ENCODE measurements around the gene OVOL2.
"Not testable (repeated sequence)": the region's sequence is repeated elsewhere in the genome, so short reads cannot be mapped to it uniquely, and the experiment has no call there.

OVOL2 gene

DNA sequence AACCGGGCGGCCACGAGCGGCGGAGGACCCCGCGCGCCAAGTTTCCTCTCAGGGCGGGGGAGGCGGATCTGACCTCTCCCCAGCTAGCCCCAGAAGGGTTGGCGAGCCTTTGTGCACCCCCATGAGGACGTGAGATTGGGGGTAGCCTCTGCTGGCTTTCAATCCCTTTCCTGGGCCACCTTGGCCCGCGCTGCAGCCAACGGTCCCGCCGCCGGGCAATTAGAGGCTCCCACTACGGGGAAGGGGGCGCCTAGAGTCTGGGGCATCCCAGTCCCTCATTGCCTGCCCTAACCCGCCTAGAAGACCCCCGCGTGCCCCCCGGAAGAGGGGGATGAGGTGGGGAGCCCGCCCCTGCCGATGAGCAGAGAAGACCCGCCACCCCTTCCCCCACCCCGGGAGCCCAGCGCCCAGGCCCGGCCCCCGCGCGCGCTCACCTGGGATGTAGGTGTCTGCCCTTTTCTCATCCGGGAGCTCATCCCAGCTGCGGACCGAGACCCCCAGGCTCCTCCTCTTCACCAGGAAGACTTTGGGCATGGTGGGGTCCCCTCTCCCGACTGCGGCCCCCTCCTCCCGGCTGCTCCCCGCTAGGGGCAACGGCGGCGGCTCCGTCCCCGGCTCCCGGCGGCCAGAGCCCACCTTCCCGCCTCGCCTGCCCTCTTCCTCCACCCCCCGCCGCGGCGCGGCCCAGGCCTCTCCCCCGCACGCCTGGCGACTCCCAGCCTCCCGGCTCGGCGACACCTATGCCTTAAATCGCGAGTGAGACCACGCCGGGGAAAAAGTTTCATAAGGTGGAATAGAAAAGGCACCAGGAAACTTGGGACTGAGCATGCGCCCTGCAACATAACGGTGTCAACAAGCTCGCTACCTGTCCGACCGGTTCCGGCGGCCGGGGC lies at the start of gene OVOL2:
Gene OVOL2, minus strand, starts transcription at position 816 of the 893 bp plus-strand sequence. Its CDS starts 282 bp downstream, at position 534.
- peak; percentile 83 for DNase-seq

DNA sequence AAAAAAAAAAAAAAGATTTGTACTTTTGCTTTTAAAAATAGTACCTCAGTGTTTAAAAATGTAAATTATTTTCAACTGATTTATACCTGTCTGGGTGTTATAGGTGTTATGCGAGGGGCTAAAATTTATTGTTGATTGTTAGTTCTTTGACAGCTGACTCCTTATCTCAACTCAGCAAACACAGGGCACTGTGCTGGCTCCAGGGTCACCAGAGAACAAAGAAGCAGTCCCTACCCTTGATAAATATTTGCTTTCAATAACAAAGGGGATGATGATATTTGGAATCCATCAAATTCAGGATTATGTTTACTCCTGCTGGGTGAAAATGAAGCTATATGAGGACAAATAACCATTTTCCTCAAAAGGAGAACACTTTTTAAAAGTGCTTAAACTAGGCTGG lies 45.8 kb upstream of the OVOL2 start:
- DNase-seq, result peak; percentile 39

DNA sequence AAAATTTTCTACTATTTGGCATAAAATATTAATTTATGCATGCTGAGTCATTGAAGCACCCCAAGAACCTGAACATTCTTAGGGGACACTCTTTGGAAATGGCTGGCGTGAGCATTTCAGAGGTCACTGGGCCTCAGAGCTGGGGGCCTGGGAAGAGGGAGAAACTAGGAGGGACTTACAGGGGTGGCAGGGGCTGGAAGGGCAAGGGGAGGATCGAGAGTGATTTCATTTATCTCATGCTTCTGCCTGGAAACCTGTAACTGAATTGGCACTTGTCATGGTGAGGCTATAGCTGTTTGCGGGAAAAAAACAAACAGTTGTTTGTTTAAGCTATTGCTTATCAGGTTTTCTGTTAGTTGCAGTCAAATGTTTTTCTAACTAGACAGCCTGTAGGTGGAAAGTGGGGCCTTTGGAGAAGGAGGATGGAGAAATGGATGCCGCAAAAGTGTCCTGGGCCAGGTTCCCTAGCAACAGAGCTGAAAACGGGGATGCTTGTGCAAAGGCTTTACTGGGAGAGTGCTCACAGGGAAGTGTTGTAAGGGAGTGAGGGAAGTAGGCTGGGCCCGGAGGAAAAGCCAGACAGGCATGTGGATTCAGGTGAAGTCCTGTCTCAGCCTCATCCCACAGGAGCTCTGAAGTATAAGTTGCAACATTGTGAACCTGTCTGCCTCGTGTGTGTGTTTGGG lies 43.6 kb upstream of the OVOL2 start:
- DNase-seq, result no peak

DNA sequence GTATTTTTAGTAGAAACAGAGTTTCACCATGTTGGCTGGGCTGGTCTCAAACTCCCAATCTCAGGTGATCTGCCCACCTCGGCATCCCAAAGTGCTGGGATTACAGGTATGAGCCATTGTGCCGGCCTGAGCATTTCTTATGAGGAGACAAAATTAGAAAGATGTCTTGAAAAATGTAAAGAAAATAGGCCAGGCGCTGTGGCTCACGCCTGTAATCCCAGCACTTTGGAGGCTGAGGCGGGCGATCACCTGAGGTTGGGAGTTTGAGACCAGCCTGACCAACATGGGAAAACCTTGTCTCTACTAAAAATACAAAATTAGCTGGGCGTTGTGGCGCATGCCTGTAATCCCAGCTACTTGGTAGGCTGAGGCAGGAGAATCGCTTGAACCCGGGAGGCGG lies 42.9 kb upstream of the OVOL2 start:
- DNase-seq, result not testable (repeated sequence)

DNA sequence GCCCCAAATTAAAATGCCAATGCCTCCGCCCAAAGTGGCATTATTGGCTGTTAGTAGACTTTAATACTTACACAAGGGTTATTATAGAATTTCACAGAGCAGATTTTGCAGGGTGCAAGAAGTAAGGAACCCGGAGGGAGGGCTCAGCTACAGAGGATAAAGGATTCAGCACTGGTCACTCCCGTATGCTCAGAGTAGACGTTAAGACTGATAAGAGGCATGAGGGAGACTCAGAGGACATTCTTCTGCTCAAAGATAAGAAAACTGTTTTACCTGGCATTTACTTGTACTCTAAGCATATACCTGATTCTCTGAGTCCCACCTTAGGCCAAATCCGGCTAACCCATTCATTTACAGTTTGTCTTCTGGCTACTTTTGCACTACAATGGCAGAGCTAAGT lies 36.5 kb upstream of the OVOL2 start:
- no peak for DNase-seq

DNA sequence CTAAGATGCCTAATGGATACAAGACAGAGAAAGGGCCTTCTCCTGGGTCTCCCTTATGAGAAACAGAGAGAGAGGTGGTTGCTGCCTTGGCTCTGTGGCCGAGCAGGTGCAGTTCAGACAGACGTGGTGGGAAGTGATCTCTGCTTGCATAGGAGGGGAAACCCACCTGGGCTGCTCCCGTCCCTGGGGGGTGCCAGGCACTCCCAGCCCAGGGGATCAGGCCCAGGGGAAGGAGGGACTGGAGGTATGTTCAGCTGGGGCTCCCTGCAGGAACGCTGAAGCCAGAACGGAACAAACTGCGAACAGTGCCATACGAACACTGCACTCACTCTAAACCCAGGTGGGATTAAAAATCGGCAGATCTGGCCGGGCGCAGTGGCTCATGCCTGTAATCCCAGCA lies 35.7 kb upstream of the OVOL2 start:
- DNase-seq, result no peak

DNA sequence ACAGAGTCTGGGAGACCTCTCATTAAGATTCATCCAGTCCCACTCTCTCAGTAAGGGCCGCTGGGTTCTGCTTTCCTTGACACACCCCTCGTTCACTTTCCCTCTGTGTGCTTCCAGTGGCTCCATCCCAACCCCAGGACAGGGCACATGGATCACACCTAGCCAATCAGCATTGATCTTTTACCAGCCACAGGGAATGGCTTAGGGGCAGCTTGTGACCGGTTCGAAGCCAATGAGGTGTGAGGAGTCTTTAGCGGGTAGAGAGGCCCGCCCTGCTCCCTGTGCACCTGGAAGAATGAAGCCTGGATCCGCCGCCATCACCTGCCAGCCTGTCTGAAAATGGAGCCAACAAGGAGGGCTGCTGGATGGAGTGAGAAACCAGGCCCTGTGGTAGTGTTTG lies 35.2 kb upstream of the OVOL2 start:
- no peak for DNase-seq

DNA sequence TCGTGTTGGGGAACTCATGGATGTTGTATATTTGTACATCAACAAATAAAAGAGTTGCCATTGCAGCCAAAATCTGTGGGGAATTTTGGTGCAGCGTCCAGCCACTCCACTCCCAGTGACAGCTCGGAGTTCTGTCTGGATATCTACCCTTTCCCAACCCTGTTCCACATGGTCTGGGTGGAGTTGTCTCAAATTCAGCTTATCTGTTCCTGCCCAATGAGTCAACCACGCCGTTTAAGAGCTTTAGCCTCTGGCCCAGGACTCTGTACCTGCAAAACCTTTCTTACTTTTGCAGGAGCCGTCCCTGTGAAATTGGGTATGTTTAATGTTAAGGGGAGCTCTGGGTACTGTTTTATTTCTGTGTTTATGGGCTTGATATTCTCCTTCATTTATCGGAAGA lies 33.9 kb upstream of the OVOL2 start:
- DNase-seq, result no peak

DNA sequence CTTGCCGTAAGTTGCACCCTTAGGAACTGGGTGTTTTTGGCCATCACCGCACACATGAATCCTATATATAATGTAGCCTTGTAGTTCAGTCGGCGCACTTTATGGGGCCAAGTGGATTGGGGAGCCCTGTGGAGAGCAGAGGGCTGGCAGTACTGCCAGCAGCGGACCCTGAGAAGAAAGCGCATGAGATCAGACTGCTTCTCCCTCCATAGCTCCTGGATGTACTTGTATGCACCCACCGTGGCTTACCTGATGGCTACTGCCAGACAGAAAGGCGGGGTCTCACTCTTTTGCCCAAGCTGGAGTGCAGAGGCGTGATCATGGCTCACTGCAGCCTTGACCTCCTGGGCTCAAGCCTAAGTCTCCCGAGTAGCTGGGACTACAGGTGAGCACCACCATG lies 32.8 kb upstream of the OVOL2 start:
- no peak for DNase-seq

DNA sequence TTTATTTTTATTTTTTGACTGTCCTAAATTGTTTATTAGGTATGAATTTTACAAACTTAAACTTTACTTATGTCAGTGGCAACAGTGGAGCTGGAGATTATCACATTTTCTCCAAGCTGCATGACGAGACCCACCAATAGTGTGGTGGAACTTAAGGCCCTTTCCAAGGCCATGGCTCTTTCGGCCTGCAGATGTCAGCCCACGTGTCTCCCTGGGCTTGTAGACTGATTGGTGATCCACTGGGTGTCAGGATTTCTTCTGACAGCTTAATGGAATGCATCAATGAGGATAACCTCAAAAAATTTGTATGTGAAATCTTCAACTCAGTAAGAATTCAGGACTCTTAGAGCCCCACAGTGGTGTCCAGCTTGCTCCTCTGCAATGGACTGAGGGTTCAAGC lies 32.3 kb upstream of the OVOL2 start:
- DNase-seq, result no peak

DNA sequence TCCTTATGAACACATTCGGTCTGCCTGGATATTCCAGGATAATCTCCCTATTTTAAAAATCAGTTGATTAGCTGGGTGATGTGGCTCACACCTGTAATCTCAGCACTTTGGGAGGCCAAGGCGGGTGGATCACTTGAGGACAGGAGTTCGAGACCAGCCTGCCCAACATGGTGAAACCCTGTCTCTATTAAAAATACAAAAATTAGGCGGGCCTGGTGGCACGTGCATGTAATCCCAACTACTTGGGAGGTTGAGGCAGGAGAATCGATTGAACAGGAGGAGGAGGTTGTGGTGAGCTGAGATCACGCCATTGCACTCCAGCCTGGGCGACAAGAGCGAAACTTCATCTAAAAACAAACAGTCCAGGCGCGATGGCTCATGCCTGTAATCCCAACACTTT lies 31.1 kb upstream of the OVOL2 start:
- DNase-seq, result not testable (repeated sequence)

DNA sequence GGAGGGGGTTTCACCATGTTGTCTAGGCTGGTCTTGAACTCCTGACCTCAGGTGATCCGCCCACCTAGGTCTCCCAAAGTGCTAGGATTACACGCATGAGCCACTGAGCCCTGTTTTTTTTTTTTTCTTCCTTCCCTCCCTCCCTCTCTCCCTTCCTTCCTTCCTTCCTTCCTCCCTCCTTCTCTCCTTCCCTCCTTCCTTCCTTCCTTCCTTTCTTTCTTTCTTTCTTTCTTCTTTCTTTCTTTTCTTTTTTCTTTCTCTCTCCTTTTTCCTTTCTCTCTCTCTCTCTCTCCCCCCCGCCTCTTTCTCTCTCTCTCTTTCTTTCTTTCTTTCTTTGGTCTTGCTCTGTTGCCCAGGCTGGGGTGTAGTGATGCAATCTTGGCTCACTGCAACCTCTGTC lies 30.6 kb upstream of the OVOL2 start:
- DNase-seq, result not testable (repeated sequence)

DNA sequence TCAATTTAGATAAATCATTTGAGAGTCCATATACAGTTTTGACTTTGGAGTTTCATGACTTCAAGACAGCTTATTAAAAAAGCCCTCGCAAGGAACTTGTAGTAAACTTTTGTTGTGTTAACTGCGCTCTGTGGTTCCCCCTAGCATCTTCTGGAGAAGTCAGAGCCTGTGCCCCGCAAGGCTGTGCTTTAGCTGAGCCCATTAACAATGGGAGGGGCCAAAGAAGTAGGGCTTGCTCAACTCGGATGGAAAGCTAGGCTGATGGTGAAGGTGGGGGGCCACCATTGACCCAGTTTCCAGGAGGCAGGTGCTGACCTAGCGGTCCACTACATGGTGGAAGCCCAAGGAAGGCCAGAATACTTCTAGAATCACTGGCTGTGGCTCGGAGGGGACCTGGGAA lies 29.3 kb upstream of the OVOL2 start:
- DNase-seq, result no peak

DNA sequence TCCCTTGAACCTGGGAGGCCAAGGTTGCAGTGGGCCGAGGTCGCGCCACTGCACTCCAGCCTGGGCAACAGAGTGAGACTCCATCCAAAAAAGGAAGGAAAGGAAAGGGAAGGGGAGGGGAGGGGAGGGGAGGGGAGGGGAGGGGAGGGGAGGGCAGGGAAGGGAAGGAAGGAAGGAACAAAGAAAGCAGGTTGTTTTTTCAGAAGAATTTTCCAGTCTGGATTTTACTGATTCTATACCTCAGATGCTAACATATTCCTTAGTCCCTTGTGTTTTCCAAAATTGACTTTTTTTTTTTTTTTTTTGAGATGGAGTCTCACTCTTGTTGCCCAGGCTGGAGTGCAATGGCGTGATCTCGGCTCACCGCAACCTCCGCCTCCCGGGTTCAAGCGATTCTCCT lies 23.1 kb upstream of the OVOL2 start:
- DNase-seq, result not testable (repeated sequence)

DNA sequence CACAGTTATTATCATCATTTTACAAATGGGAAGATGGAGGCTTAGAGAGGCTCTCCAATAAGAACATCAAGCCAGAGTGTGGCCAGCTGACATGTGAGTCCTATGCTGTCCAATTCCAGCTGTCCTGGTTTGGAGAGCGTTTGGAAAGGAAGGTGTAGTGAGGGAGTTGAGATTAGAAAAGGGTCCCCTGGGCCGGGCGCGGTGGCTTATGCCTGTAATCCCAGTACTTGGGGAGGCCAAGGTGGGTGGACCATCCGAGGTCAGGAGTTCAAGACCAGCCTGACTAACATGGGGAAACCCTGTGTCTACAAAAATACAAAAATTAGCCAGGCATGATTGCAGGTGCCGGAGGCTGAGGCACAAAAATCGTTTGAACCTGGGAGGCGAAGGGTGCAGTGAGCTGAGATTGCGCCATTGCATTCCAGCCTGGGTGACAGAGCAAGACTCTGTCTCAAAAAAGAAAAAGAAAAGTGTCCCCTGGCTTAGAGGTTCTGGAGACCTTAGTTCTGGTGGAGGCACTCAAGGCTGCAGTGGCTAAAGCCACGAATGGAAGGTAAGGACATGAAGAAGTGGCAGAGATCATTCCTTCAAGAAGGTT lies 22.1 kb upstream of the OVOL2 start:
- no peak for DNase-seq

DNA sequence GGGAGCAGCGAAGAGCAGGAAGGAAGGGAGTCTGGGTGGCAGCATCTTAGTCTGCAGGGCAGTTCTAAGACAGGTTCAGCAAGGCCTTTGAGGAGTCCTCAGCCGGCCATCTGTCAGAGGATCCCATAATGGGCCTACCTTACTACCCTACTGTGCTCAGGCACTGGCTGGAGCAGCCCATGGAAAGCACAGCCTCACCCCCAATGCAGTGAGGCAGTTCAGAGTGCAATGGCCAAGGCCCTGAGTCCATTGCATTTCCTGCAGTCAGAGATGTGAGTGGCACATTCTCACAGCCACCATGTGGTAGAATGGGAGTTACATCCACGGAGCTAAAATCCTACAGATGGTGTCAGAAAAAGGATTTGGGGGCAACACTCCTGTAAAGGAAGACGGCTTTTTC lies 19.4 kb upstream of the OVOL2 start:
- DNase-seq, result no peak

DNA sequence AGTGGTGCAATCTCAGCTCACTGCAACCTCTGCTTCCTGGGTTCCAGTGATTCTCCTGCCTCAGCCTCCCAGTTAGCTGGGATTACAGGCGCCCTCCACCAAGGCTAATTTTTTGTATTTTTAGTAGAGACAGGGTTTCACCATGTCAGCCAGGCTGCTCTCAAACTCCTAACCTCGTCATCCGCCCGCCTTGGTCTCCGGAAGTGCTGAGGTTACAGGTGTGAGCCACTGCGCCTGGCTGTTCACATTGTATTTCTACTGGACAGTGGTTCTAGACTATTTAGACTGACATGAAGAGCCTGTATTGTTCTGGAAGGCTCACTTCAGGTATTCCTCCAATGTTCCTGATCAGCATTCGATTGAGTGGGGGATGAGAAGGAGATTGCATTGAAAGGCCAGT lies 14.8 kb upstream of the OVOL2 start:
- DNase-seq, result no peak

DNA sequence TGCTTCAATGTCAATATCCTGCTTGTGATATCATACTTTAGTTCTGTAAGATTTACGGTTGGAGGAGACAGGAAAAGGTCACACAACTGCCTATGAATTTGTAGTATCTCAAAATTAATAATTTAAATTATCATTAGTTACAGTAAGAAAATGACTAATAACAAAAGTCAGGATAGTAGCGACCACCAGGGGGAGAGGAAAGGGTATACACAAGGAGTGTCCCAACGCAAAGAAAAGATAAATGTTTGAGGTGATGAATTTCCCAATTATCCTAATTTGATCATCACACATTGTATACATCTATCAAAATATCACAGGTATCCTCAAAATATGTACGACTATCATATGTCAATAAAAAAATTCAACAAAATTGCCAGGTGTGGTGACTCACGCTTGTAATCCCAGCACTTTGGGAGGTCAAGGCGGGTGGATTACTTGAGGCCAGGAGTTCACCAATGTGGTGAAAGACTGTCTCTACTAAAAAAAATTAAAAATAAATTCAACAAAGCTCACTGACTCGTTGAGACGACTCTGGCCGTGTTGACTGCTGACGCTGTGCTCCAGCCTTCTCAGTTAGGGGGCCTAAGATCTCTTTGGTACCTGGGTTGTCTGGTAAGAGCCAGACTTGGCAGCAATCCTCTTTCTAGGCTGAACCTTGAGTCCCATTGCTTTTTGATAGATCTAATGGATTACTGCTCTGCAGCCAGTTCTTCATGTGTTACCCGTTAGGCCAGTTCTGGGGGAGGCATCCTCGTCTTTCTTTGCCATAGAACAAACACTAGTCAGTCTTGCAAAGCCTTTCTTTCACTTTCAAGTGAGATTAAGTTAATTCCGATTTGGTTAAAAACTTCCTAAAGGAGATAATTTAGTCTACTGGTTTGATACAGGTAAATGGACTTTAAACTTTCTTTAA lies 9.0 kb upstream of the OVOL2 start:
- DNase-seq, result no peak

DNA sequence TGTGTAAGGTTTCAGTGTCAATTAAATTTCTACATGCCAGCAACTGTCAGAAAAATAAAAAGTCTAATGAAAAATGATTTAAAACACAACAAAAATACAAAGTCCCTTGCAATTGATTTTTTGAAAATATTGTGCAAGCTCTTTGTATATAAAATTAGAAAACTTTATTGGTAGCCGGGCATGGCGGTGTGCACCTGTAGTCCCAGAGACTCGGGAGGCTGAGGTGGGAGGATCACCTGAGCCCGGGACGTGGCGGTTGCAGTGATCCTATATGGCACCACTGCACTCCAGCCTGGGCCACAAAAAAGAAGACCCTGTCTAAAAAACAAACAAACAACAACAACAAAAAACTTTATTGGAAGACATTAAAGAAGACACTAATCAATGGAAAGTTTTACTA lies 6.0 kb upstream of the OVOL2 start:
- DNase-seq, result no peak

DNA sequence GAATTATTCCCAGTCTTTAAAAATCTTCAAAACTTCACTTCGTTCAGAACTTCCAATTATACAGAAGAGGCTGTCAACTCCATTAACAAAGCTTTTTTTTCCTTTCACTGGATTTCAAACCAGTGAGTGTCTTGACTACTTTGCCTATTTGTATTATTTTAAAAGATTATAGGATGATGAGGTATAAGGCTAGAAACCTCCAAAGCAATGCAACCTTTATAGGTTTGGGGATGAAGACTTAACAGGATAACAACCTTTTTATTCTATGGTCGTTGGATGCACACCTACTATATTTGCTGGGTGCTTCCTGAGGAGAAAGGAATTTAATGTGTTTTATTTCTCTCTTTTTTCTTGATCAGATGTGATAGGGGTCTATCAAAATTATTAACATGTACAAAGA lies 1.9 kb upstream of the OVOL2 start:
- DNase-seq, result no peak

DNA sequence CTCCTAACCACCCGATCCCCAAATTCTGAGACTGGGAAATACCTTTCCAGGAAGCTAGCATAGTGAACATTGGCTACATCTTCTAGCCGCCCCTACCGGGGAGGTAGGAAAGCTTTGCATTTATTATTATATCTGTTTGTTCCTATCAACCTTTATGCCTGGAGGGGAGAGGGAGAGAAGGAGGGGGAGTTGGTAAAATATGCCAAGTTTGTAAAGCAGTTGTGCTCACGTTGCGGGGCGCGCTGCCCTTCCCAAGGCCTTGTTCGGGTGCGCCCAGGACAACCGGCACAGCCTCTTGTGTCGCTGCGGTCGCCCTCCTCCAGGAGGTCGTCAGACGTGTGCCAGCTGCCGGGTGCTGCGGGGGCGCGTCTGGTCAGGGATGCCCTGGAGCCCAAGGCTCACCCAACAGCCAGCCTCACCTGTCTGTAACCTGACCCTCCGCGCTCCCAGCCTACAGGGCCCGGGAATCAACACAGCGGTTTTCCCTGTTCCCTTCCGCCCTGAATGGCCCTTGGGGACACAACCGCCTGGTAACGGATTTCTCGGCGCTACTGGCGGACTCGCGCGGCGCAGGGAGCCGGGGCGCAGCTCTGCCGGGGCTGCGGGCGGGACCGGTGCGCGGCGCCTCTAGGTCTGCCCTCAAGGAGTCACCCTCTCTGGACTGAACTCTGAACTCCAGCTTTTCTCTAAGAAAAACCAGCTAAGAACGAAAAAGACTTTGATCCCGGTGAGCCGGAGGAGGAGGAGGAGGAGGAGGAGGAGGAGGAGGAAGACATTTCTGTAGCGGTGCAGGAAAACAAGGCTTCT lies 1.1 kb upstream of the OVOL2 start:
- DNase-seq, result peak; percentile 96

DNA sequence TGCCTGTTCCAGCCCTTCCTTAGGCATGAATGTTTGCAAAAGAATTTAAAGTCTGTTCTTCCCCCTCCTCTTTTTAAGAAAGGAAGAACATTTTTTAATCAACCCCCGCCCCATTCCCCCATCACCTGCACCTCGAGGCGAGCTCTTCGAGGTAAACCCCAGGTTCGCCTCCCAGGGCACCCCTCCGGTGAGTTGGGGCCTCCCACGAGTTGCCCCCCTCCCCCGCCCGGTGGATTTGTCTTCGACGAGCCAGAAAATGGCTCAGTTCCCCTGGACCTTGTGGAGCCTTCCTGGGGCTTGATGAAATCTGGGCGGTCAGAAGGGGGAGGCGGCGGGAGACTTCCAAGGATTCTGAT lies 256 bp upstream of the OVOL2 start:
- peak; percentile 62 for DNase-seq

Data from NCI-H2029 (cell line).